NCI-H146 (cell line): ENCODE data around the gene PDZD2.
A peak's percentile ranks its signal among the peaks of the same experiment; 100 is the strongest.
"Not testable (repeated sequence)": the region's sequence is repeated elsewhere in the genome, so short reads cannot be mapped to it uniquely, and the experiment has no call there.

Source experiments
- DNase-seq: peaks from one replicate; lab custom pipeline; 2025; lab: John Stamatoyannopoulos, UW

PDZD2 gene

GRCh38 chr5:31638748-31639418 lies at the start of gene PDZD2:
PDZD2 (plus strand) TSS chr5:31639131.
- DNase-seq, result peak; percentile 93

DNA sequence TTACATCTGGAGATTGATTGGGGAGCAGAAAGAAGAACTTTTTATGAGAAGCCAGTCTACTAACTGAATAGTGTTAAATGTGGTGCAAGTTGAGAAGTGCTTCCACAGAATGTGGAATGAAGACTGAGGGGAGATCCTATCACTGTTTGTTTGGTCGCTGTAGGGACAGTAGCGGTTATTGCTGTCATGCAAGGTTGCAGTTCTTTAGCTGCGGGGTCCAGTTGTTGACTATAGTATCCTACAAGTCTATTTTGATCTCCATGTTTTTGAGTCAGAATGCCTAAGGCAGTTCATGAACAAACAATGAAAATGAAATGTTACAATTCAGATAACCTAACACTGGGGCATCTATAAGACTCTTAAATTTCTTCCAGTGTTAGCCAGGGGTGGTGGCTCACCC lies 45.3 kb upstream of the PDZD2 start:
- DNase-seq, result no peak

DNA sequence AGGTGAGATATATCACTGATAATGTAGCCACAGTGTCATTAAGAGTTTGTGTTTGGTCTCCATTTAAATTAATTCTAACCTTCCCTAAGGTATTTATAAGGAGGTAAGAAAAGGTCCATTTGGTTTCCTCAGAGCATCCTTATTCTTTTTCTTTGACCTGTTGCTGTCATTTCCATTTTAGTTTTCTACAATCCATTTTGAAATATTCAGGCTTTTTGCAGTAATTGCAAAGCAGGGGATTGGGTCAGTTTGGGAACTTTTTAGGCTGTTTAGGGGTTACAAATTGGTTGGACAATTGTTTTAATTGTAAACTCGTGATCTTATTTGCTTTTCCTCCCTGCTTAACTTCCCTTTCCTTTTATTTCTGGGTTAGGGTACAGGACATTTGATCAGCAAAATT lies 42.6 kb upstream of the PDZD2 start:
- DNase-seq, result no peak

DNA sequence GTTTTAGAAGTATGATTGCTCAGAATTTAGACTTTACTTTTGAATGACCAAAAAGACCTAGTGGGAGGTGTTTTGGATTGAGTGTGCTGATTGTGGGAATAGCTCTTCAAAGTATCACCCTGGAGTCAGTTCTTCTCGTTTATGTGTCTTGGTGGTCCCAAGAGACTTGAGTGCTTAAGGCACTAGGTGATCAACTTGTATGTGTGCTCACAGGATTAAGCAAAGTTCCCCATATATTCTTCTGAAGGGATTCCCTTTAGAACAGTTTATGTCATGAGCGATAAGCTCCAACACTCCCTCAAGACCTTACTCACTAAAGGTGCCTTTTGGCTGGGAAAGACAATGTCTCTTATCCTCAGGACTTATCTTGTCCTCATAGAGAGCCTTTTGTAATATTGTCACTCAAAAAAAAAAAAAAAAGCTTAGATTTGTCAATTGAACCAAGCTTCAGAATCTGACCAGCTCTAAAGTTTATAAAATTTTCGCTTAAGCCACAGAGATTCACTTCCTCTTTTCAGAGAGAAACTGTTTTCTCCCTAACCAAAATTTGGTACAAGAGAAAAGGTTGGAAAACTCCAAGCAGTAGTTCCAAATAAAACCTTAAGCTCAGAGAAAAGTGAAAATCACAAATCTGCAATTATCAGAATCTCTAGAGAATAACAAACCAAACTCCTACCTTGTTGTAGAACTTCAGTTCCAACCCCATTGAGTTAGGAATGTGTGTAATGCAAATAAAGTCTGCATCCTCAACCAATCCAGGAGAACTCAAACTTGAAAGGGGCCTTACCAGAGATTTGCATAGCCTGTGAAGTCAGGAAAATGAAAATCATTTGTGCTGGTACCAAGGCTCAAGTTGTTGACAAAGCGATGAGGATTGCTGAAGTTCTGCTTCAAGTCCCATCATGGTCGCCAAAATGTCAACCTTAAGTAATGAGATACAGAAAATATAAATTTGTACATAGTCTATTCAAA lies 40.0 kb upstream of the PDZD2 start:
- no peak for DNase-seq

GRCh38 chr5:31602305-31602704 lies 36.6 kb upstream of the PDZD2 start:
- DNase-seq, result not testable (repeated sequence)

GRCh38 chr5:31604240-31604639 lies 34.7 kb upstream of the PDZD2 start:
- DNase-seq, result no peak

GRCh38 chr5:31604644-31605043 lies 34.3 kb upstream of the PDZD2 start:
- DNase-seq, result no peak

DNA sequence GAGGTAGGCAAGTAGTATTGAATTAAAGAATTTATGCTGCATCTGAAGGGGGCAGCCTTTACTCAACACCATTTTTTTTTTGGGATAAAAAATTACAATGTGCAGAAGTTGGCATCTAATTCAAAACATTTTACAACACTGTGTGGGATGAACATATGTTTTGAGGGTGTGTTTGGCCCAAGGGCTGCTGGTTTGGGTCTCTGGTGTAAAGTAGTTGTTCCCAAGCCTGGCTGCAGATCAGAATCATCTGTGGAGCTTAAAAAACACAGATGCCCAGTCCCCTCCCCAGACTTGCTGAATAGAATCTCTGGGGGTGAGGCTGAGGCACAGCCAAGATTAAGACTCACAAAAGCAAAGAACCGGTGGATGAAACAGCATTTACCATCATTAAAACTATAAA lies 33.0 kb upstream of the PDZD2 start:
- DNase-seq, result no peak

- no peak for DNase-seq
Observed at GRCh38 chr5:31607546-31607945, 31.4 kb upstream of the PDZD2 start.

DNA sequence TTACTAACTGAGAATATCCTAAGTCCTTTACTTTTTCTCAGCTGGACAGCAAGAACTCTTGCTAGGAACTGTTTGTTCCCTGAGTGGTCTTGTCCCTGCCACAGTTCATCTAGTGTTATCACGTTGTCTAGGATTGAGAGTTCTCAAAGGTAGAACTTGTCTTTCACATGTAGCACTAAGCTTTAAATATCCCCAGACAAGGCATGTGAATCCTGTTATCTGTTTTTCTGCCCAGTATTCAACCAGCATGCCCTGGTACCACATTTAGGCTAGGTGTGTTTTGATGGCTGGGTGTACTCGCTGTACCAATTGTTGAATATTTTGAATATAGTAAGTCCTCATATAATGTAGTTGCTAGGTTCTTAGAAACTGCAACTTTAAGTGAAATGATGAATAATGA lies 27.9 kb upstream of the PDZD2 start:
- no peak for DNase-seq

DNA sequence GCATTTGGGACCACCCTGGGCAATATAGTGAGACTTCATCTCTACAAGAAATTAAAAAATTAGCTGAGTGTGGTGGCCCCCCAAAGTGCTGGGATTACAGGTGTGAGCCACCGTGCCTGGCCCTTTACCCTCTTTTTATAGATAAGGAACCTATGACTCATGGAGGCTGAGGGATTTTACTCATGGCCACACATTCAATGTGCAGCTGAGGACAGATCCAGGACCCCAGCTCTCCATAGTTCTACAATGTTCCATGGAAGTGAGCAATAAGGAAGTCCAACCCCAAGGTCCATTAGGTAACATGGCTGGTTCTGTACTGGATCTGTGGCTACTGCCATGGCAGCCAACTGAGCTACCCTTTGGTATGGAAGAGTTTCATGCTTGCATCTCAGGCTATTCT lies 25.3 kb upstream of the PDZD2 start:
- DNase-seq, result no peak

GRCh38 chr5:31614151-31615020 lies 24.5 kb upstream of the PDZD2 start:
- no peak for DNase-seq

GRCh38 chr5:31617867-31618266 lies 21.1 kb upstream of the PDZD2 start:
- no peak for DNase-seq

GRCh38 chr5:31620026-31620425 lies 18.9 kb upstream of the PDZD2 start:
- no peak for DNase-seq

GRCh38 chr5:31623249-31623648 lies 15.7 kb upstream of the PDZD2 start:
- no peak for DNase-seq

DNA sequence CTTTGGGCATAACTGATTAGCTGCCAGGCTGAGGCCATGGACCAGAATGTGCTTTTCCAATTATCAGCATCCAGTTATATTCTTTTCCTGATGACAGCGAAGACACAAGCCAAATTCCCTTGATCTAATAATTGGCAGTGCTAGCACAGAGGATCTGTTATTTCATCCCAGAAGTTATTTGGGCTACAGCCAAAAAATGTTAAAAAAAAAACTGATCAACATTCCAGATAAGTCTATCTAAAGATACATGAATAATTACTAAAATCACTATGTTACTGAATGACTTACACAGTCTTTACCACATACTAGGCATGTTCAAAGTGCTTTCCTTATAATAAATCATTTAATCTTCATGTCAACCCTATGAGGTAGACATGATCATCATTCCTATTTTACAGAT lies 13.5 kb upstream of the PDZD2 start:
- DNase-seq, result no peak

- DNase-seq, result no peak
Observed at GRCh38 chr5:31626156-31626555, 12.8 kb upstream of the PDZD2 start.

DNA sequence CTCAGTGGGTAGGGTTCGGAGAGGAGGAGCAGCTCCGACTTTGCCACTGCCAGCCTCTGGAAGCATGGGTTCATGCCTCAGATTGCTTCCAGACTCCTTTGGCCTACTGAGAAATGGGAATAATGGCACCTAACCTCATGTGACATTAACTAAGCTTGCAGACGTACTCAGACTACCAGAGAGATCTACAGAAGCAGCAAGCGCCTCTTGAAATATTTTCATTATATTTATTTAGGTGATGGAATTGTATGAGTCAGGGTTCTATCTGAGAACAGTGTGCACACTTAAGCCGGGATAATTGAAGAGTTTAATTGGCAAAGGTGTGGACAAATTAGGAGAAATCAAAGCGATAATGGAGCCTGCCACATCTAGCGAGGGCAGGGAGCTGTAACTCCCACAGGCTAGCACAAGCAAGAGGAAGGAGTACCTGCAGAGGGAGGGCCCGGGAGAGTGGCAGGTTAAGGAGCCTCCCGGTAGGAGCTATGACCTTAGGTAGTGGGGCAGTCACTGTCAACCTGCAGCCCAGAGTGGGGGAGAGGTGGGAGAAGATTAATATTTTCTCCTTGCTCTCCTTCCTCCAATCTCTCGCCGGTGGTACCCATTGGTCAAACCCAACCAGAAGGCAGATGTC lies 12.2 kb upstream of the PDZD2 start:
- no peak for DNase-seq

GRCh38 chr5:31630931-31631330 lies 8.0 kb upstream of the PDZD2 start:
- DNase-seq, result no peak

GRCh38 chr5:31632460-31632859 lies 6.5 kb upstream of the PDZD2 start:
- no peak for DNase-seq

DNA sequence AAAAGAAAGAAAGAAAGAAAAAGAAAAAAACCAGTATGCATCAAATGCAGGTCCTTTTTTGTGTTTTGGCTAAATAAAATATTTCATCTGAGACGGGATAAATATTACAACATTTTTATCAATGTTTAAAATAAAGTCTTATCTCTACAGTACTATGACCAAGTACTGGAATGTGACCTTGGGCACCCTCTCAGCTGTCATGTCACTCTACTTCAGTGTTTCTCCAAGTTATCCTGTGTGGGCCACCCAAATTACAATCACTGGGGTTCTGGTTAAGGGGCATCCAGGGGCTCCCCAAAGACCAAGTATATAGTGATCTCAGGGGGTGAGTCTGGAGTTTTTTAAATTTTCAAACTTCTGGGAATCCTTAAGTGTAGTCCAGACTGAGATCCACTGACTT lies 3.5 kb upstream of the PDZD2 start:
- DNase-seq, result no peak

- DNase-seq, result no peak
Observed at GRCh38 chr5:31637851-31638250, 1.1 kb upstream of the PDZD2 start.
